NCI-H2196 (cell line): ENCODE data around the gene KLRB1.
"Not testable (repeated sequence)": the region's sequence is repeated elsewhere in the genome, so short reads cannot be mapped to it uniquely, and the experiment has no call there.

Source experiments
- DNase-seq: peaks from one replicate; lab custom pipeline; 2025; ENCODE audit not compliant: unreplicated experiment; lab: John Stamatoyannopoulos, UW

KLRB1 gene

GRCh38 chr12:9545489-9545888 lies 62.2 kb downstream of the KLRB1 start:
- DNase-seq: not testable (repeated sequence)
